H1 (cell line): ENCODE data around the gene EPN2. TPM values are rescaled to one million over a fixed set of nuclear protein-coding genes. Genes with fewer than 3 reads are reported as not detected.

ENCODE experiments used
- SP2 ChIP-seq: IDR thresholded peaks from 2 replicates; pipeline ENCODE4 v1.6.1; 2012; ENCODE audit warnings: mild to moderate bottlenecking, low read length, inconsistent platforms
- polyA plus RNA-seq, 7 experiments: library from polyadenylated mRNA; depleted of rRNA in 3 of 7; stranded (reverse) in 5 of 7; unstranded in 2 of 7; fragments of >200 nt in 5 of 7; fragments of 200-250 nt in 2 of 7; gene quantifications; 1 replicate in 5 of 7; 2 replicates in 1 of 7; 4 replicates in 1 of 7; pipeline versions ENCODE4 v1.2.1 to v1.2.3, GENCODE V29; 2011 to 2013; ENCODE audit warnings: missing spikeins in 2 of 7, mixed read lengths in 2 of 7
- total RNA-seq: library from RNA; stranded (reverse); fragmentation: NEBNext Ultra II Directional; extraction: Animal tissue kit (Norgen Biotek cat#: 25700); gene quantifications from 2 replicates; pipeline ENCODE4 v1.2.1, GENCODE V29; 2021

EPN2 gene
- total and polyA plus RNA-seq, 2 of the 8 experiments (the other 6 are each of a cell fraction or from before 2014, with no cell fraction given) = 28.7 to 55.8 TPM

DNA sequence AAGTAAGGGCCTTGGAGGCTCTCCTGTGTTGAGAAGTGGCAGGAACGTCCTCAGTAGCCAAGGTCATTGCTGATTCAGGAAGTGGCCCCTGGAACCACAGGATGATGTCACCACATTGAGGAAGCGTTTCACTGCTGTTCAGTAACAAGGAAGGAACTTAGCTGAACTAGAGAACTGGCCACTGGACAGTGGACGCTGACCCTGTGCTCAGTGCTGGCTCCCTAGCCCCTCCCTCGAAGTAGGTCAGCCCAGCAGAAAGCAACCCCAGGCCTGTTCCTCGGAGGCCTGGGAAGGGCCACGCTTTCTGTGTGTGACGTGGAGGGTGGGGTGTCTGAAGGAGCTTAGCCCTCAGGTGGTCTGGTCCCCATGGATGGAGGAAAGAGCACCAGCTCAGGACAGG, 67.0 kb downstream of the EPN2 start (continued):
- no peak for TF ChIP-seq SP2
